Ovary (tissue), 9 donors: Measurements from ENCODE around the gene STARD4. TPM values are rescaled to one million over a fixed set of nuclear protein-coding genes. Genes with fewer than 3 reads are reported as not detected.

Experiments
- DNase-seq, 5 donors: peaks; one replicate each; pipeline ENCODE4 v3.0.0-alpha.2; 2019 to 2020
- H3K27ac ChIP-seq, 2 donors: fragments of 200-600 bp; one replicate each; pipeline versions ENCODE4 v1.5.1 to v1.8.0; 2019 to 2022
- H3K27me3 ChIP-seq: fragments of 200-600 bp; one replicate; pipeline ENCODE4 v1.8.0; 2022
- H3K36me3 ChIP-seq: fragments of 200-600 bp; sonication (generic); one replicate; pipeline ENCODE4 v1.5.1; 2019
- H3K4me1 ChIP-seq: one replicate; pipeline ENCODE4 v1.8.1; 2013; ENCODE audit warnings: mild to moderate bottlenecking, moderate library complexity; ENCODE audit not compliant: insufficient read depth
- H3K4me3 ChIP-seq: fragments of 200-600 bp; sonication (generic); one replicate; pipeline ENCODE4 v1.5.1; 2017
- H3K9me3 ChIP-seq, 2 donors: fragments of 200-600 bp in 1 of 2; sonication (generic) in 1 of 2; one replicate each; pipeline versions ENCODE4 v1.5.1 to v1.8.1; 2013 to 2019; ENCODE audit warnings: mild to moderate bottlenecking in 1 of 2, moderate library complexity in 1 of 2
- EP300 ChIP-seq: sonication (generic); formaldehyde crosslinking; IDR thresholded peaks from one replicate; pipeline ENCODE4 v1.6.1; 2017; ENCODE audit warnings: antibody characterized with exemption
- POLR2A ChIP-seq: fragments of 450-650 bp; IDR thresholded peaks from one replicate; pipeline ENCODE4 v1.6.1; 2017; ENCODE audit warnings: antibody characterized with exemption, mild to moderate bottlenecking, moderate library complexity
- WGBS, 3 donors: extraction: QIAGEN DNeasy Blood & Tissue Kit in 1 of 3; methylation state at CpG; one replicate each; pipeline versions ENCODE4 v1.1.5 to v1.1.7; 2013 to 2017; 5-methylcytosine and 5-hydroxymethylcytosine counted together
- intact Hi-C, 4 donors: fragments of 100-400 bp; cut with DNase I; formaldehyde crosslinking; loops; one replicate each; pipeline versions ENCODE4 v1.11.0 to v1.15.1; 2022 to 2023
- polyA plus RNA-seq, 2 donors: library from polyadenylated mRNA; stranded (reverse); fragments of 200-250 nt in 1 of 2; fragments of 350-450 nt in 1 of 2; fragmentation: Illumina TruSeq in 1 of 2; extraction: RNeasy Lipid Tissue Mini Kit (QIAGEN cat#74804) in 1 of 2; gene quantifications; one replicate each; pipeline ENCODE4 v1.2.3, GENCODE V29; 2013 to 2014
- total RNA-seq, 7 donors: library from RNA; depleted of rRNA in 2 of 7; stranded (reverse); fragments of >200 nt in 2 of 7; fragmentation: NEBNext Ultra II Directional in 3 of 7; extraction: Animal tissue kit (Norgen Biotek cat#: 25700) in 3 of 7; gene quantifications; one replicate each; pipeline versions ENCODE4 v1.1.0 to v1.2.4, GENCODE V29; 2016 to 2023
- TF ChIP-seq, protein P1 (sequence below), 3 donors: fragments of 450-650 bp in 2 of 3; fragments of 200-600 bp in 1 of 3; IDR thresholded peaks; one replicate each; pipeline versions ENCODE4 v1.5.1 to v1.8.0; 2016 to 2022; ENCODE audit warnings: antibody characterized with exemption in 3 of 3, mild to moderate bottlenecking in 1 of 3
- donor health status: DM: no; HTN: no; CAD: no; lungs with moderate emphysema.
- donor health status: DM: no; HTN: no; CAD: no.
- donor health status: Bipolar disorder and iron deficiency.
- donor health status: DM: yes; HTN: yes; CAD: no.
- donor health status: DM: no; HTN: no; CAD: no.
- donor health status: DM: yes; HTN: yes; CAD: no.

The STARD4 gene
- total and polyA plus RNA-seq, 9 donors: 4.5 to 34.1 (median 7.8) TPM

- WGBS, 3 donors: 61 to 74% (median 71%) methylated on average over 4 of the region's 4 CpGs
- TF ChIP-seq POLR2A (no peak), EP300 (no peak)
- TF ChIP-seq, protein P1, sequence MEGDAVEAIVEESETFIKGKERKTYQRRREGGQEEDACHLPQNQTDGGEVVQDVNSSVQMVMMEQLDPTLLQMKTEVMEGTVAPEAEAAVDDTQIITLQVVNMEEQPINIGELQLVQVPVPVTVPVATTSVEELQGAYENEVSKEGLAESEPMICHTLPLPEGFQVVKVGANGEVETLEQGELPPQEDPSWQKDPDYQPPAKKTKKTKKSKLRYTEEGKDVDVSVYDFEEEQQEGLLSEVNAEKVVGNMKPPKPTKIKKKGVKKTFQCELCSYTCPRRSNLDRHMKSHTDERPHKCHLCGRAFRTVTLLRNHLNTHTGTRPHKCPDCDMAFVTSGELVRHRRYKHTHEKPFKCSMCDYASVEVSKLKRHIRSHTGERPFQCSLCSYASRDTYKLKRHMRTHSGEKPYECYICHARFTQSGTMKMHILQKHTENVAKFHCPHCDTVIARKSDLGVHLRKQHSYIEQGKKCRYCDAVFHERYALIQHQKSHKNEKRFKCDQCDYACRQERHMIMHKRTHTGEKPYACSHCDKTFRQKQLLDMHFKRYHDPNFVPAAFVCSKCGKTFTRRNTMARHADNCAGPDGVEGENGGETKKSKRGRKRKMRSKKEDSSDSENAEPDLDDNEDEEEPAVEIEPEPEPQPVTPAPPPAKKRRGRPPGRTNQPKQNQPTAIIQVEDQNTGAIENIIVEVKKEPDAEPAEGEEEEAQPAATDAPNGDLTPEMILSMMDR (IDR thresholded peaks at IDR 0.05): no peak
- Histone ChIP-seq H3K27me3 (no peaks in the 10 kb centered on the region), H3K4me1 (no peaks in the 10 kb centered on the region), H3K9me3 (no peaks in the 10 kb centered on the region), H3K27ac (no peak overlapping the region), H3K4me3 (no peak overlapping the region), H3K36me3 (no peaks in the 10 kb centered on the region)
- intact Hi-C loops: no loop called here
- no peak for DNase-seq
Measured at GRCh38 chr5:111480346-111480745, 32.0 kb downstream of the STARD4 start.

- intact Hi-C loops: no loop called here
- DNase-seq: no peak
Measured at GRCh38 chr5:111478898-111479297, 33.4 kb downstream of the STARD4 start.

GRCh38 chr5:111478266-111478665 lies 34.1 kb downstream of the STARD4 start:
- no peaks in the 10 kb centered on the region for H3K9me3 ChIP-seq
- H3K4me1 ChIP-seq: no peaks in the 10 kb centered on the region
- WGBS, 3 donors: 25 to 38% (median 32%) methylated on average over 1 of the region's 1 CpG
- H3K27me3 ChIP-seq: no peaks in the 10 kb centered on the region
- TF ChIP-seq, protein P1 (IDR thresholded peaks at IDR 0.05): no peak
- no peak for TF ChIP-seq POLR2A
- DNase-seq: no peak
- intact Hi-C loops: no loop called here
- no peaks in the 10 kb centered on the region for H3K36me3 ChIP-seq
- no peak overlapping the region for H3K27ac ChIP-seq
- no peak overlapping the region for H3K4me3 ChIP-seq

More at GRCh38 chr5:111478898-111479297, 33.4 kb downstream of the STARD4 start:
- 96% methylated on average over 2 of the region's 2 CpGs for WGBS, 3 donors
- no peaks in the 10 kb centered on the region for H3K9me3 ChIP-seq
- TF ChIP-seq, protein P1 (IDR thresholded peaks at IDR 0.05): no peak
- no peak for TF ChIP-seq EP300
- TF ChIP-seq POLR2A: no peak
- H3K27me3 ChIP-seq: no peaks in the 10 kb centered on the region
- no peaks in the 10 kb centered on the region for H3K4me1 ChIP-seq
- H3K4me3 ChIP-seq: no peak overlapping the region
- no peak overlapping the region for H3K27ac ChIP-seq
- no peaks in the 10 kb centered on the region for H3K36me3 ChIP-seq

GRCh38 chr5:111472579-111472978 lies 39.8 kb downstream of the STARD4 start:
- WGBS, 3 donors: 68 to 80% (median 79%) methylated on average over 3 of the region's 3 CpGs
- H3K4me3 ChIP-seq: no peak overlapping the region
- no peaks in the 10 kb centered on the region for H3K4me1 ChIP-seq
- no peak overlapping the region for H3K27ac ChIP-seq
- H3K36me3 ChIP-seq: no peaks in the 10 kb centered on the region
- intact Hi-C loops: loop anchor here in 1 of 4 donors (5.0 kb wide), 1 partner anchor 125 kb away; no protein-coding TSS in a partner anchor
- DNase-seq: no peak
- TF ChIP-seq, protein P1 (IDR thresholded peaks at IDR 0.05): no peak
- no peak for TF ChIP-seq EP300
- TF ChIP-seq POLR2A: no peak
- no peaks in the 10 kb centered on the region for H3K27me3 ChIP-seq
- no peaks in the 10 kb centered on the region for H3K9me3 ChIP-seq
